Mammary epithelial cell (primary cell): ENCODE data around the gene F13A1.

Source experiments
- EZH2 ChIP-seq: IDR thresholded peaks from 2 replicates; pipeline ENCODE4 v1.6.1; 2012; ENCODE audit warnings: low read length, inconsistent platforms, borderline replicate concordance
- TF ChIP-seq, protein P1 (sequence below), 2 donors: IDR thresholded peaks in 1 of 2; conservative IDR thresholded peaks in 1 of 2; 2 replicates each; pipeline ENCODE4 v1.5.1; 2011 to 2012; ENCODE audit warnings: inconsistent platforms in 2 of 2, low read length in 2 of 2, mild to moderate bottlenecking in 2 of 2, control low read depth in 1 of 2, low read depth in 1 of 2; ENCODE audit not compliant: insufficient read depth in 1 of 2; ENCODE audit errors: extremely low read depth in 1 of 2

DNA sequence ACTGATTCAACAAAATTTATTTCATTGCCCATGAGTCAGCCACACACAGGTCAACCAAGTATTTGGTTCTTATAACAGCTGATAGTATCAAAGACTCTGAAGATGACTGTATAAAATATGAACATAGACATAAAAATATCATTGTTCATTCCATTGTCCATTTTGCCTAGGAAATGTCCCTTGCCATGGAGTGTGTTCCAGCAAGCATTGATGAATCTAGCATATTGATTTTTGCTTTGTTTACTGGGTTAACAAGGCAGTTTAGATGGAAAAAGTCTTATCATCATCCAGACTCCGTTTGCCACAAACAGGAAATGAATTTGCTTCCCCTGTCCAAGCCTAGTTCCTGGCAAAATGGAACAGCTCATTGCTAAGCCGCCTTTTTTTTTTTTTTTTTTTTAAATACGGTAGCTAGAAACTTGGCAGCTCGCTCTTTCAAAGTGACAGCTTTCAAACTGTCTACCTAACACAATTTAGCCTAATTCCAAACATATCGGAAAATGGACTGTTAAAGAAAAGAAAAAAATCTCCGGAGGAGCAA lies 7.5 kb downstream of the F13A1 start:
- no peak for TF ChIP-seq EZH2
- TF ChIP-seq, protein P1, sequence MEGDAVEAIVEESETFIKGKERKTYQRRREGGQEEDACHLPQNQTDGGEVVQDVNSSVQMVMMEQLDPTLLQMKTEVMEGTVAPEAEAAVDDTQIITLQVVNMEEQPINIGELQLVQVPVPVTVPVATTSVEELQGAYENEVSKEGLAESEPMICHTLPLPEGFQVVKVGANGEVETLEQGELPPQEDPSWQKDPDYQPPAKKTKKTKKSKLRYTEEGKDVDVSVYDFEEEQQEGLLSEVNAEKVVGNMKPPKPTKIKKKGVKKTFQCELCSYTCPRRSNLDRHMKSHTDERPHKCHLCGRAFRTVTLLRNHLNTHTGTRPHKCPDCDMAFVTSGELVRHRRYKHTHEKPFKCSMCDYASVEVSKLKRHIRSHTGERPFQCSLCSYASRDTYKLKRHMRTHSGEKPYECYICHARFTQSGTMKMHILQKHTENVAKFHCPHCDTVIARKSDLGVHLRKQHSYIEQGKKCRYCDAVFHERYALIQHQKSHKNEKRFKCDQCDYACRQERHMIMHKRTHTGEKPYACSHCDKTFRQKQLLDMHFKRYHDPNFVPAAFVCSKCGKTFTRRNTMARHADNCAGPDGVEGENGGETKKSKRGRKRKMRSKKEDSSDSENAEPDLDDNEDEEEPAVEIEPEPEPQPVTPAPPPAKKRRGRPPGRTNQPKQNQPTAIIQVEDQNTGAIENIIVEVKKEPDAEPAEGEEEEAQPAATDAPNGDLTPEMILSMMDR (conservative IDR thresholded peaks at IDR 0.05 in 1 of 2, IDR thresholded peaks at IDR 0.05 in 1 of 2; ENCODE audit: extremely low read depth in 1 of 2, insufficient read depth in 1 of 2, low read depth in 1 of 2, low read length in 2 of 2): no peak
